Activated CD8-positive, alpha-beta memory T cell treated with anti-CD3 and anti-CD28 coated beads, Interleukin-2, amount 50 U/mL, for 24 hours (primary cell): ENCODE results near the gene PNPLA2.

Source experiments
- DNase-seq: peaks from one replicate; pipeline ENCODE4 v3.0.0-alpha.2; 2020; ENCODE audit errors: extremely low read depth

Gene PNPLA2

GRCh38 chr11:818396-819128 lies at the start of gene PNPLA2:
Gene PNPLA2 (plus strand): TSS chr11:818914. CDS start chr11:819719, 805 bp downstream.
- DNase-seq, result no peak

DNA sequence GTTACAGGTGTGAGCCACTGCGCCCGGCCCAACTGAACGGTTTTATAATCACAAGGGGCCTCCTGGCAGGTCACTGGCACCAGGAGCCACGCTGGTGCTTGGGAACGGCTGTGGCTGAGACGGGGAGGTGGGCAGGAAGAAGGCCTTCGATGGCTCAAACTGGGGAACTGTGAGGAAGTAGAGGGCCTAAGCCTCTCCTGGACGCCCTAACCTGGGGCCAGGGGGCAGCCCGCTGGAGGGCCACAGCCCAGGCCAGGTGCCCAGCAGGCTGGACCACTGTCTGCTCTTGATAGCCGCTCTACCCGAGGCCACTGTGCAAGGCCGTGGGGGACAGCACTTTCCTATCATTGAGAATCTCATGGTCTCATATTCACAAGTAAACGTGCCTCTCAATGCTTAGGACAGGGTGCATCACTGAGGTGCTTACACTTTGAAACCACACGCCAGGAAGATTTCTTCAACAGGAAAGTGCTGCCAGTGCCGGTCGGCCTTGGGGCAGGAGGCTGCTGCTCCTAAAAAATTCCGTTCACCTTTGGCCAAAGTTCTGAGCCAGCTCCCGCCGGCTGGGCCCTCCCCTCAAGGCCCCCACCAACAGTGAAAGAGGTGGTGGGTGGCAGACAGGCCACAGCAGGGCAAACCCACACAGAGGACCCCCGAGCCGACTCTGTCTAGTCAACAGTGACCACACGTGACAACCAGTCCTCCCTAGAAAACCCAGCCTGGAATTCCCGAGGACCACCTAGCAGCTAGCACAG lies 48.6 kb upstream of the PNPLA2 start:
- DNase-seq, result no peak

DNA sequence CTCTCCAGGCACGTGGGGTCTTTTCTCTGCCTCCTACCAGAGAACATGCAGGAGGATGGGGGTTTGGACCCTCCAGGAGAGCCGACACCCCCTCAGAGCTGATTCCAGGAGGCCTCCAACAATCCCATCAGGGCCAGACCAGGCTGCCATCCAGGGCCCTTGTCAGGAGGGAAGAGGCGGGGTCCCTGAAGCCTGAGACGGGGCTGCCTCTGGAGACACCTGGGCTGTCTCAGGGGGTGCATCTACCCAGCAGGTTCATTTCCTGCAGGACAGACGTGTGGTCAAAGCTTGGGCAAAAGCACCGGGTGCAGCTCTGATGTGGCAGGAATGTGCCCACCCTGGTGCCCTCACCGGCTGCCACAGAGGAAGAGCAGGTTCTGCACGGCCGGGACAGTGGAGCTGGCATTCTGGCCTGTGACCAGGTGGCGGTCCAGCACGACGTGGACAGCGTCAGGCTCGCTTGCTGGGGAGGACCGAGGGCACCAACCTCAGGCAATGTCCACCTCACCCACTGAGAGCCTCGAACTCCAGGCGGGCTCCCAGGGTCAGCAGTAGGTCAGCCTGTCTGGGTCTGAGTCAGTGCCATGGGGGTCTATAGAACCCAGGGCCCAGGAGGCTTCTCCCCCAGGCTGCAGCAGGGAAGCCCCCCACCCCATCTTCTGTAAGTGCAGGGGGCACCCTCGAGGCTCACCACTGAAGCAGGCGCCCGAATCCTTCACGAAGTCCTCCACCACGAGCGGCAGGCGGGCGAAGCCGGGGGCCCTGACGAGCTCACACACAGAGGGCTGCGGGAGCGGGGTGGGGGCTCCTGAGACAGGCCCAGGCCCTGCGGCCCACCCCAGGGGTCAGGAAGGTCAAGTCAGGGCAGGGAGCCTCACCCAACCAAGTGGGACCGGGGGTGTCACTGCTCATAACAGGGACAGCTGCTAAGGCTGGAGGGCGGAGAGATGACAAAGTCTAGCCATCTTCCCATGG lies 47.8 kb upstream of the PNPLA2 start:
- DNase-seq, result no peak

DNA sequence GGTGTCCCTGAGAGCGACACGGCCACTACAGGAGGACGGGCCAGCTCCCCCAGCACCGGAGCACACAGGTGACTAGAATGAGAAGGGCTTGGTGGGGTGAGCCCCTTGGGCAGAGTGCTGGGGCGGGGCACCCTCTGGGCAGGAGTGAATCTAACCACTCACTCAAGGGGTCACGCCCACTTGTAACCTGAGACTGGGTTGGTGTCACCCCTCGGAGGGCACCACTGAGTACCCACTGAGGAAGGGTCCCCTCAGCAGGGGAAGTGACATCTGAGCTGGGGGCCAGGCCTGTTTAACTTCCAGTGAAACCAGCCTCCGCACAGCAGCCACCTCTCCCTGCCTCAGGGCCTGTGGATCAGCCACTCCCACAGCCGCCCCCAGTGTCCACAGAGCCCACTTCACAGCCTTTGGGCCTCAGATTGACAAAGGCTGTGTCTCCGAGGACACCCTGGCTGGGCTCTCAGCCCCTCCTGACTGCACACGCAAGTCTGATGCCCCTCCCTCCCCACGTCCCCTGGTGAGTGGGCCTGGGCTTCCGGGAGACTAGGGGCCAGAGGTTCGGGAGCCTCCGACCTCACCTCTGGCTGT lies 47.0 kb upstream of the PNPLA2 start:
- DNase-seq, result no peak

DNA sequence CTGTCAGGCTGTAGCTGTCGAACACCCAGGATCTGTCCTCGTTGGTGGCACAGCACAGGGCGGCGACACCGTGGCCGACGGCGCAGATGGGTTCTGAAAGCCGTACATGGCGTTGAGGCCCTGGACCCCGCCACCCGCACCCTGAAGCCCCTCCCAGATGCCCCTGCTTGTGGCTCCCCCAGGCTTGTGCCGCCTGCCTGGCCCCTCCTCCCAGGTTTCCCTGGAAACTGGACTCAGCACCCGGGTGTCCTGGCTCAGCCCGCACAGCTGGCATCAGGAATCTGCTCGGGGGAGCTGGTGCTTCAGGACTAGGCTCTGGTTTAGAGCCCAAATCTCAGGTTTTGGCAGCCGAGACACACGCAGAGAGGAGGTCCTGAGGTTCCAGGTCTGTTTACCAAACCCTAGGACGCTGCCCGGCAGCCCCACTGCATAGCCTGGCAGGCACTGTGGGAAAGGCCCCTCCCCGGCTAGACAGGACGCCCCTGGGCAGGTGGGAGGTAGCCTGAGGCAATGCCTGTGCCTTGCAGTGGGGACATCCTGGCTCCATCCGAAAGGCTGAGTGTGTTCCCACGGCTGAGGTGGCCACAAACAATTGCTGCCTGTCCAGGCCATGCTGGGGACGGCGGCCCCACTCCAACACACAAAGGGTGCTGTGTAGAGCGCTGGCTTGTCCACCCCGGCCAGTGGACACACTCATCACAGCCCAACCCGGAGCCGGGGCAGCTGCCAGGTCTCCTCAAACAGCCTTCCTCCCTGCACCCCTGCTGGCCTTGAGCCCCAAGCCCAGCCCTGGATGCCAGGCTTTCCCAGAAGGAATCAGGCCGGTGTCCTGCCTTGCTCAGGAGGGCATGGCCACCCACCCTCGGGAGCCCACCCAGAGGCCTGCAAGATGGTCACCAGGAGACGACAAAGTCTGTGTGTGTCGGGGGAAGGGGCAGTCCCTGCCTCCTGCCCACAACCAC lies 46.0 kb upstream of the PNPLA2 start:
- no peak for DNase-seq

DNA sequence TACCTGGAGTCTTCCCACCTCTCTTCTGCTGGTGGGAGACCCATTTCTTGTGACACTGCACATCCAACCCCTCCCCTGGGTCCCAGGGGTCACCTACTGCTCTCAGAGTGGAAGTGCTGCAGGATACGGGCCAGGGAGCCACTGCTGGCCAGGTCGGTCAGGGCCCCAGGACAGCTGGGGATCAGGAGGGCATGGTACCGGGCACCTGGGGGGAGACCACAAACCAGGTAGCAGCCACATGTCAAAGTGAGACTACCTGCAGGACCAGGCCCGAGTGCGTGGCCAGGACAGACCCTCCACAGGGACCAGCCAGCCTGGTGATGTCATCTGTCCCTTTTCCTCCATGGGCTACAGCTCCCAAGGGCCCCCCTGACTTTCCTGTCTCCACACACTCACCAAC lies 45.3 kb upstream of the PNPLA2 start:
- DNase-seq, result no peak

DNA sequence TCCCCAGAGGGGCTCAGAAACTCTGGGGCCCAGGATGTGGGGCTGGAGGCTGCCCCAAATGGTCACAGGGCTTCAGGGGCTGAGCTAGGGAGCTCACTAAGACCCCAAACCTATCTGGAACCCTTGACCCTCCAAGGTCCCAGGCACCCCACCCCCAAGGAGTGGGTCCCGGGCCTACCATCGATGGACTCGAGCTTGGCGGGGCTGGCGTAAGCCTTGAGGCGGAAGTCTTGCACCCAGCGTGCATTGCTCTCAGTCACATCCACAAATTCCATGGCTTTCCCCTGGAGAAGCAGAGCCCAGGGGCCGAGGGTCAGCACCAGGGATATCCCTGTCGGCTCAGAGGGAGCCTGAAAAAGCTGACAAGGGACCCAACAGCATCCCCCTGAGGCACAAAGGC lies 44.9 kb upstream of the PNPLA2 start:
- DNase-seq, result no peak

DNA sequence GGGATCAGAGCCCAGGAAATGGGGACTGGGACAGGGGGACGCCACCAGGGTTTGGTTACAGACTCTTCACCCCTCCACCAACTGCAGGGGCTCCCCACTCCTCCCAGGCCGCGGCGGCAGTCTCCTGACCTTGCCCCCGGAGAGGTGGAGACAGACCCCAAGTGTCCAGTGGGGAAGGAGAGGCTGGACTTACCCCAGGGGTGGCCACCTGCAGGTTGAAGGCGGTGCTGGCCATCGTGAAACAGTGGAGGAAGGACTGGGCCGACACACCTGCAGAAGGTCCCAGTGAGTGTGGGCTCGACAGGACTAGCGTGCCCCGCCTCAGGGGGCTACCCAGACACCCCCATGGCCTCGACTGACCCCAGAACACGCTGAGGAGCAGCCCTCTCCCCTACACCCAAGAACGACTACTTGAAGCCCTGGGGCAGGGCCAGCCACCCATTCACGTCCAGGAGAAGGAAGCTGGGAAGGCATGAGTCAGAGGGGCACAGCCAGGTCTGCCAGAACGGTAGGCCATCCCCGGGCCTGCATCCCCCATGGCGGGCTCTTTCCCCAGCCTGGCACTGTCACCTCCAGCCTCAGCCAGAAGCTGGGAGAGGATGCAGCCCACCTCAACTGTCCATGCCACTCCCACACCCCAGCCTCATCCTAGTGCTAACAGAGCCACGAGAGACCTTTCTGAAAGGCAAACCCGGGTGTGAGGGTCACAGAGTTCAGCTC lies 43.7 kb upstream of the PNPLA2 start:
- no peak for DNase-seq

- no peak for DNase-seq
These were observed 42.5 kb upstream of the PNPLA2 start for GRCh38 chr11:776263-776560.

DNA sequence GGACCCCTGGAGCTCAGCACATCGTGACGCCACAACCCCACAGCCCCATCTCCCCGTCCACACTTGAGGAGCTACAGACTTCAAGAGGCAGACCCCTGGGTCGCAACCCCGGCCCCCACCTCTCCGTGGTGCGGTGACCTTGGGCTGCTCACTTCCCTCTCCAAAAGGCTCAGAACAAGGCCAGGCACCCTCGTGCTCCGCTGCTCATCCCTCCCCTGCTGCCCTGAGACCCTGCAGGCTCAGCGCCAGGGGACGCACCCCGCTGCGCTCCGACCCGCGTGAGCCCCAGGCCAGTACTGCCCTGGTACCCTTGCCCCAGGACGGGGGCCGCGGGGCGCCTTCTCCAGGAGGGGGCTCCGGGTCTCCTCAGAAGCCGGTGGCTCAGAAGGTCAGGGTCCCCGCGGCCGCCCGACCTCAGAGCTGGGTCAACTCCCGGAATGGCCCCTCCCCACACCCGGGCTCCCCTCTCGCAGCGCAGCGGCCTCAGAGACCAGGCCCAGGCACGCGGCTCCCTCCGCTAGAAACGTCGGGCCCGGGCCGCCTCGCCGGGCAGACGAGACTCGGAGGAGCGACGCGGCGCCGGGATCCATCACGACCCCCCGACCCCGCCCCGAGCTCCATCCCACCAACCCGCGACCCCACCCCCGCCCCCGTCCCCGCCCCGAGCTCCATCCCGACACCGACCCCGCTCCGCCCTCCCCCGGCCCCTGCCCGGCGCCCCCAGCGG lies 42.0 kb upstream of the PNPLA2 start:
- no peak for DNase-seq

GRCh38 chr11:777288-778255 lies 41.1 kb upstream of the PNPLA2 start, which contains the start of gene GATD1:
Gene GATD1 (minus strand): TSS chr11:777487. CDS start chr11:777462, 25 bp downstream.
- peak; percentile 77 for DNase-seq

- DNase-seq, result no peak
These were observed 39.4 kb upstream of the PNPLA2 start for GRCh38 chr11:778976-779954.

- DNase-seq, result no peak
These were observed 38.7 kb upstream of the PNPLA2 start for GRCh38 chr11:779955-780532.

DNA sequence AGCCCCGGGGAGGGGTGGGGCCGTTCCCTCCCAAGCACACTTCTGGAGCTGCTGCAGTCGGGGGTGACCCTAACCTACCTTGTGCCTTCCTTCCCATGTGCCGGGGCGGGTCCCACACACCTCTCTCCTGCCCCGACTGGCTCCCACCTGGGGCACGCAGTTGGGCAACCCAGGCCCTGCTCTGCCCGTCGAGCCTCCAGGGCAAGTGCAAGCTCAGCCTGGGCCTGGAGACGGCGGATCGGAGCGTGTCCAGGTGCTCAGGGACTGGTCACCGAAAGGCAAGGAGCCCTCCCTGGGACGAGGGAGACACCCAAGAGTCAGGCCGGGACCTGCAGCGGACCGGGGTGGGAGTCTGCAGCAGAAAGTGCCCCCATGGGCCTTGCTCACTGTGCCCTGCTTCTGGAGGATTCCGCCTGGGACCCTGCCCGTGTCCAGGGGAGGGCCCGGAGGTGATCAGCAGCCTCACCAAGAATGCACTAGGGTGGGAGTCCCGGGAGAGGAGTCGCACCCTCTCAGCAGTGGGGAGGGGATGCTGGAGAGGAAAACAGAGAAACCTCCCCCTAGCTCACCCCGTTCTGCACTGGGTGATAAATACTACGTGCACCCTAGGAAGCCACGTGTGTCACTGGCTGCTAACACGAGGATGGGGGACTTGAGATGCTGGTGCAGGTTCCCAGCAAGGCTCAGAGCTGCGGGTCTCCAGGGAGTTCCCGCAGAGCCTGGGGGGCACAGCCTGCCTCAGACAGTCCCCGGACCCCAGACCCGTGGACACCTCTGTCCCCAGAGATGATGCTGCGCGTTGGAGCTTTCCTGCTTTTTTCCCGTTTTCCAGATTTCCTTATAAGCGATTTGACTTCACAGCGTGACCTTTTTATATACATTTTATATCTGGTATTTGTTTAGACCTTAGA lies 36.2 kb upstream of the PNPLA2 start:
- no peak for DNase-seq

DNA sequence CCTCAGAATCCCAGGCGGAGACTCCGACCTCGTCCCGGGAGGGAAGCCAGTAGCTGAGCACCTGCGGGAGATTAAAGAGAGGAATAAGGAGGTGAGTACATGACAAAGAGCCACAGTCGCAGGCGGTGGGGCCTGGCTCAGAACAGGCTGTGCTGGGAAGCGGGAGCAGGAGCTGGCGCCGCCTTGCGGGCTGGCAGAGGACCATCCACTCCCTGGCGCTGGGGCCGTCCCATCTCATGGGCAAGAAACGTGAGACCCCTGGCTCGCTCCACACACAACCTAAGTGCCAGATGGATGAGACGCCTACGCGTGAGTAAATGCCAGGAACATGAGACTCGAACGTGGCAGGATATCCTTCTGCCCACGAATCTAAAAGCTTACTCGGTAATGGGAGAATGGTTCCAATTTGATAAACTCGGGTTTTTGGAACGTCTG lies 35.1 kb upstream of the PNPLA2 start:
- DNase-seq, result no peak
